Ishikawa (cell line): ENCODE results near the gene NEGR1.

Experiments used
- CEBPB ChIP-seq: IDR thresholded peaks from 2 replicates; pipeline ENCODE4 v1.6.1; 2012
- CREB1 ChIP-seq: IDR thresholded peaks from 2 replicates; pipeline ENCODE4 v1.6.1; 2012; ENCODE audit warnings: low read depth
- EGR1 ChIP-seq: IDR thresholded peaks from 2 replicates; pipeline ENCODE4 v1.6.1; 2012
- EP300 ChIP-seq: IDR thresholded peaks from 2 replicates; pipeline ENCODE4 v1.6.1; 2012; ENCODE audit warnings: borderline replicate concordance
- FOXM1 ChIP-seq: IDR thresholded peaks from 2 replicates; pipeline ENCODE4 v1.6.1; 2012; ENCODE audit warnings: low read depth, borderline replicate concordance
- NFIC ChIP-seq: IDR thresholded peaks from 2 replicates; pipeline ENCODE4 v1.6.1; 2012
- RAD21 ChIP-seq: IDR thresholded peaks from 2 replicates; pipeline ENCODE4 v1.6.1; 2012; ENCODE audit warnings: low read depth
- TAF1 ChIP-seq: IDR thresholded peaks from 2 replicates; pipeline ENCODE4 v1.6.1; 2012; ENCODE audit warnings: low read depth, mild to moderate bottlenecking
- TCF12 ChIP-seq: IDR thresholded peaks from 2 replicates; pipeline ENCODE4 v1.6.1; 2012; ENCODE audit warnings: low read depth
- TEAD4 ChIP-seq: IDR thresholded peaks from 2 replicates; pipeline ENCODE4 v1.6.1; 2012
- YY1 ChIP-seq: IDR thresholded peaks from 2 replicates; pipeline ENCODE4 v1.6.1; 2012; ENCODE audit warnings: low read depth
- ZBTB7A ChIP-seq: IDR thresholded peaks from 2 replicates; pipeline ENCODE4 v1.6.1; 2012; ENCODE audit warnings: low read depth
- TF ChIP-seq, protein P1 (sequence below): IDR thresholded peaks from 2 replicates; pipeline ENCODE4 v1.6.1; 2012
- TF ChIP-seq, protein P2 (sequence below): IDR thresholded peaks from 2 replicates; pipeline ENCODE4 v1.6.1; 2012
- TF ChIP-seq, protein P3 (sequence below): IDR thresholded peaks from 2 replicates; pipeline ENCODE4 v1.6.1; 2012; ENCODE audit warnings: low read depth, mild to moderate bottlenecking

NEGR1 gene

DNA sequence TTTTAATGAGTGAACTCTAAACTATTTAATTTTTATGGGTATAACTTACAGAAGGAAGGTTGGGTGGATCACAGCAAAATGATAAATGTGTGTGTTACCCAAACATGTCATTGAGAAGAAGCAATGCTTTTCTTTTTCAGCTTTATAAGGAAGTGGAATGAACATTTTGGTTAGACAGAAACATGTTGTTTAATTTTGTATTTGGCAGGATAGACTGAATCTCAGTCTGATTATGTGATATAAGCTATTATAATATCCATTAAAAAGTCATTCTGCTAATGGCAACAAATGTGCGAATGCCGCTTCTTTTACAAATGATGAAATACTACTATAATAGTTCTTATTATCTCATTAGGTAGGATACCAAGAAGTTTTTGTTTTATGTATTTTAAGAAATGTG, 919.6 kb downstream of the NEGR1 start:
- TF ChIP-seq ZBTB7A: no peak
- no peak for TF ChIP-seq TAF1

DNA sequence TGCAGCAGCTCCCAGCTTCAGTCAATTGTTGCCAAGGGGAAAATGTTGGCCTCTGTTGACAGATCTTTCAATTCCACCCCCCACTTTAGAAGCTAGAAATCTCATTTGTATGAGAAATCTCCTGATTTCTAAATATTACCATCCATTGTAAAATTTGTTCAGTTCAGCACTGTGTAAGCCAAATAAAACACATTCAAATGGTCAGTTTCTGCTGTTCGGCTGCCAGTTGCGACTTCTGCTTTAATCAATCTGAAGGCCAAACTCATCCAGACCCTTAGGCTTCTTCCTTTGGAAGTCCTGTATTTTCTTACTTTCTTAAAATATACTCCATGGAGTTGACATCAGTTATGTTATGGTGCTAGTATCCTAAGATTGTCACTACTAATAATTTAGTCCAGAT, 920.3 kb downstream of the NEGR1 start:
- no peak for TF ChIP-seq ZBTB7A
- no peak for TF ChIP-seq EGR1
- no peak for TF ChIP-seq TEAD4
- no peak for TF ChIP-seq FOXM1
- no peak for TF ChIP-seq RAD21
- TF ChIP-seq, protein P1, sequence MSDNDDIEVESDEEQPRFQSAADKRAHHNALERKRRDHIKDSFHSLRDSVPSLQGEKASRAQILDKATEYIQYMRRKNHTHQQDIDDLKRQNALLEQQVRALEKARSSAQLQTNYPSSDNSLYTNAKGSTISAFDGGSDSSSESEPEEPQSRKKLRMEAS: no peak
- no peak for TF ChIP-seq YY1
- TF ChIP-seq, protein P2, sequence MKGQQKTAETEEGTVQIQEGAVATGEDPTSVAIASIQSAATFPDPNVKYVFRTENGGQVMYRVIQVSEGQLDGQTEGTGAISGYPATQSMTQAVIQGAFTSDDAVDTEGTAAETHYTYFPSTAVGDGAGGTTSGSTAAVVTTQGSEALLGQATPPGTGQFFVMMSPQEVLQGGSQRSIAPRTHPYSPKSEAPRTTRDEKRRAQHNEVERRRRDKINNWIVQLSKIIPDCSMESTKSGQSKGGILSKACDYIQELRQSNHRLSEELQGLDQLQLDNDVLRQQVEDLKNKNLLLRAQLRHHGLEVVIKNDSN: no peak
- no peak for TF ChIP-seq CREB1
- TF ChIP-seq, protein P3, sequence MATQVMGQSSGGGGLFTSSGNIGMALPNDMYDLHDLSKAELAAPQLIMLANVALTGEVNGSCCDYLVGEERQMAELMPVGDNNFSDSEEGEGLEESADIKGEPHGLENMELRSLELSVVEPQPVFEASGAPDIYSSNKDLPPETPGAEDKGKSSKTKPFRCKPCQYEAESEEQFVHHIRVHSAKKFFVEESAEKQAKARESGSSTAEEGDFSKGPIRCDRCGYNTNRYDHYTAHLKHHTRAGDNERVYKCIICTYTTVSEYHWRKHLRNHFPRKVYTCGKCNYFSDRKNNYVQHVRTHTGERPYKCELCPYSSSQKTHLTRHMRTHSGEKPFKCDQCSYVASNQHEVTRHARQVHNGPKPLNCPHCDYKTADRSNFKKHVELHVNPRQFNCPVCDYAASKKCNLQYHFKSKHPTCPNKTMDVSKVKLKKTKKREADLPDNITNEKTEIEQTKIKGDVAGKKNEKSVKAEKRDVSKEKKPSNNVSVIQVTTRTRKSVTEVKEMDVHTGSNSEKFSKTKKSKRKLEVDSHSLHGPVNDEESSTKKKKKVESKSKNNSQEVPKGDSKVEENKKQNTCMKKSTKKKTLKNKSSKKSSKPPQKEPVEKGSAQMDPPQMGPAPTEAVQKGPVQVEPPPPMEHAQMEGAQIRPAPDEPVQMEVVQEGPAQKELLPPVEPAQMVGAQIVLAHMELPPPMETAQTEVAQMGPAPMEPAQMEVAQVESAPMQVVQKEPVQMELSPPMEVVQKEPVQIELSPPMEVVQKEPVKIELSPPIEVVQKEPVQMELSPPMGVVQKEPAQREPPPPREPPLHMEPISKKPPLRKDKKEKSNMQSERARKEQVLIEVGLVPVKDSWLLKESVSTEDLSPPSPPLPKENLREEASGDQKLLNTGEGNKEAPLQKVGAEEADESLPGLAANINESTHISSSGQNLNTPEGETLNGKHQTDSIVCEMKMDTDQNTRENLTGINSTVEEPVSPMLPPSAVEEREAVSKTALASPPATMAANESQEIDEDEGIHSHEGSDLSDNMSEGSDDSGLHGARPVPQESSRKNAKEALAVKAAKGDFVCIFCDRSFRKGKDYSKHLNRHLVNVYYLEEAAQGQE: no peak
- TF ChIP-seq CEBPB: no peak
- no peak for TF ChIP-seq TAF1
- no peak for TF ChIP-seq NFIC
- TF ChIP-seq TCF12: no peak
- TF ChIP-seq EP300: no peak

DNA sequence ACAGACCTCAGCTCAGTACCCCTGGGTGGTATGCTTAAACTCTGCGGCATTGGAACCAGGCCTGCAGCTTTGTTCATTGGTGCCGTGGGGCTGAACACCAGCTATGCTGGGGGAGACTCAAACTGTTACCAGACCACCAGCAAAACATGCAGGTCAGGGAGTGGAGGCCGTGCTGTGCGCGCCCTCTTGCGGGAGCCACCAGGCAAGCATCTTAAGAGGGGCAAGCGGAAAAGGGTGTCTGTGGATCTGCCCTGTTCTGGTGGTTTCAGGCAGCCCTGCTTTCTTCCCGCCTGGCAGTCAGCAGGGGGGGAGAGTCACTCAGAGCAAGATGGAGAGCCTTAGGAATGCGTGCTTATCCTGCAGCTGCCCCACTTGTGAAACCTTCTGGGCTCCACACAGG, 924.6 kb downstream of the NEGR1 start:
- TF ChIP-seq EP300 (no peak), TEAD4 (no peak), NFIC (no peak), ZBTB7A (no peak), EGR1 (no peak), YY1 (no peak)

DNA sequence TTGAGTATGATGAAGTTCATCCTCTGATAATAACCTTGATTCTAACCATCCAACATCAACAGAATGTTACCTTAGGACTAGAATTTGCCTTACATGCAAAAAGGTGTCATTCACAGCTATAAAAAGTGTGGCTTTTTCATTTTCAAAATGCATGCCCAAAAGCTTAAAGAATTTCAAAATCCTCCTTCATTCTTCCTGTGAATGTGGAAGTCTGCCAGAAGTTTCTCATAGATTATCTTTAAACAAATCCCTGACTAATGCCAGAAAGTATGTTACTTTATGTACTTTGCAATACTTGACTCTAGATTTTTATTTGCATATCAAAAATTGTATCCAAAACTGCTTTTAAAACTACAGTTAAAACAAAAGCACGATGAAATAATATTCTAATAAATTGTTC, 930.9 kb downstream of the NEGR1 start:
- TF ChIP-seq TEAD4 (no peak), TCF12 (no peak), CEBPB (no peak), EP300 (no peak), FOXM1 (no peak), ZBTB7A (no peak), NFIC (no peak), RAD21 (no peak), EGR1 (no peak), TAF1 (no peak), CREB1 (no peak), YY1 (no peak)
- TF ChIP-seq, protein P1: no peak
- TF ChIP-seq, protein P3: no peak
- TF ChIP-seq, protein P2: no peak

DNA sequence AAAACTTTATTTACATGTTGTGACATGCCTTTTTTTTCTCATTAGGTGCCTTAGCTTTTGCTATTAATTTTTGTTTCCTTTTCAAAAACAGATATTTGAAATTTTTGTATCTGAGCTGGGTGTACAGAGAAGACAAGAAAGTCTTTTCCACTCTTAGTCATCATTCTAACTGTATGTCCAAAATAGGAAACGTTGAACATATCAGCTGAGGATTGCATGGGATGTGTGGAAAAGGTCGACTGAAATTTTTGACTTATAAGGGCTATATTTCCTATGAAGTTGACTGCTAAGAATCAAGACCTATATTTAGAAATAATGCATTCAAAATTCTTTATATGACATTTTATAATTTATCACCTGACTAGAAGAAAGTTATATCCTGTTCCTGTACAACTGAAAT, 931.5 kb downstream of the NEGR1 start:
- TF ChIP-seq, protein P3: no peak
- TF ChIP-seq, protein P2: no peak
- TF ChIP-seq CEBPB: no peak
- no peak for TF ChIP-seq EGR1
- TF ChIP-seq, protein P1: no peak
- TF ChIP-seq CREB1: no peak
- TF ChIP-seq TEAD4: no peak
- TF ChIP-seq NFIC: no peak
- TF ChIP-seq FOXM1: no peak
- TF ChIP-seq TAF1: no peak
- TF ChIP-seq YY1: no peak
- no peak for TF ChIP-seq TCF12
- no peak for TF ChIP-seq ZBTB7A
- no peak for TF ChIP-seq RAD21
